ENCODE measurements around the gene AK3.
A peak's percentile ranks its signal among the peaks of the same experiment; 100 is the strongest.
"Not testable (repeated sequence)": the region's sequence is repeated elsewhere in the genome, so short reads cannot be mapped to it uniquely, and the experiment has no call there.

Gene AK3

DNA sequence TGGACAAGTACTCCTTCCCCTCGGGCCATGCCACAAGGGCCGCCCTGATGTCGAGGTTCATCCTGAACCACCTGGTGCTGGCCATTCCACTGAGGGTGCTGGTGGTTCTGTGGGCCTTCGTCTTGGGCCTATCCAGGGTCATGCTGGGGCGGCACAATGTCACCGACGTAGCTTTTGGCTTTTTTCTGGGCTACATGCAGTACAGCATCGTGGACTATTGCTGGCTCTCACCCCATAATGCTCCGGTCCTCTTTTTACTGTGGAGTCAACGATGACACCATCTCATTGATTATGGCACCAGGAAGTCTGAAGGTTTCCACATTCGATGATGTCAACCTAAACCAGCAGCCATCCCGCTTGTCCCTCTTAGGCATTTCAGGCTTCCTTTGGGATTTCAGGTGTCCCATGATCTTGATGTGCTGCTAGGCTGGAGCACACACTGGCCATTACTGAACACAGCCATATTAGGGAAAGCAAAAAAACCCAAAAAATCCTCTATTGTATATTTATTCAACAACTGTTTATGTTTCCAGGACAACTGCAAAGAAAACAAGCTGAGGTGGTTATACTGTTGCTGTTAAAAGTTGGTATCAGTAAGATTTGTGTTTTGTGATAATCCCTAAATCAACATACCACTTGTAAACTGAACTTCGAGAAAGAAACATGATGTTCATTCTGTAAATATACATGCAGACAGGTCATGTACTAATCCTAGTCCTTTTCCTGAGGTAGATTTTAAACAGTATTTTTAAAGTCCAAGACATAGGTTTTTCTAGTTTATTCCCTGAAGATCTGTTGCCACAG lies 77.8 kb downstream of the AK3 start:
- DNase-seq (ENCODE audit: low read depth) = peak; percentile 37
- H3K4me3 ChIP-seq (ENCODE audit: low read length) = peak overlapping the region; percentile 66
- TF ChIP-seq, protein P1, sequence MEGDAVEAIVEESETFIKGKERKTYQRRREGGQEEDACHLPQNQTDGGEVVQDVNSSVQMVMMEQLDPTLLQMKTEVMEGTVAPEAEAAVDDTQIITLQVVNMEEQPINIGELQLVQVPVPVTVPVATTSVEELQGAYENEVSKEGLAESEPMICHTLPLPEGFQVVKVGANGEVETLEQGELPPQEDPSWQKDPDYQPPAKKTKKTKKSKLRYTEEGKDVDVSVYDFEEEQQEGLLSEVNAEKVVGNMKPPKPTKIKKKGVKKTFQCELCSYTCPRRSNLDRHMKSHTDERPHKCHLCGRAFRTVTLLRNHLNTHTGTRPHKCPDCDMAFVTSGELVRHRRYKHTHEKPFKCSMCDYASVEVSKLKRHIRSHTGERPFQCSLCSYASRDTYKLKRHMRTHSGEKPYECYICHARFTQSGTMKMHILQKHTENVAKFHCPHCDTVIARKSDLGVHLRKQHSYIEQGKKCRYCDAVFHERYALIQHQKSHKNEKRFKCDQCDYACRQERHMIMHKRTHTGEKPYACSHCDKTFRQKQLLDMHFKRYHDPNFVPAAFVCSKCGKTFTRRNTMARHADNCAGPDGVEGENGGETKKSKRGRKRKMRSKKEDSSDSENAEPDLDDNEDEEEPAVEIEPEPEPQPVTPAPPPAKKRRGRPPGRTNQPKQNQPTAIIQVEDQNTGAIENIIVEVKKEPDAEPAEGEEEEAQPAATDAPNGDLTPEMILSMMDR (IDR thresholded peaks at IDR 0.05; ENCODE audit: insufficient read depth, low read depth, low read length, missing control alignments) = no peak

GRCh38 chr9:4662108-4662988 lies 78.7 kb downstream of the AK3 start, which contains the start of gene PLPP6:
Gene PLPP6 (plus strand): TSS chr9:4662294. CDS start chr9:4662376, 82 bp downstream.
- TF ChIP-seq, protein P1 (IDR thresholded peaks at IDR 0.05; ENCODE audit: insufficient read depth, low read depth, low read length, missing control alignments) = peak; percentile 61
- H3K4me3 ChIP-seq (ENCODE audit: low read length) = peak within 1 kb of the TSS; percentile 66
- DNase-seq (ENCODE audit: low read depth) = peak; percentile 95

GRCh38 chr9:4661611-4662010 lies 79.4 kb downstream of the AK3 start:
- TF ChIP-seq, protein P1 (IDR thresholded peaks at IDR 0.05; ENCODE audit: insufficient read depth, low read depth, low read length, missing control alignments) = no peak

DNA sequence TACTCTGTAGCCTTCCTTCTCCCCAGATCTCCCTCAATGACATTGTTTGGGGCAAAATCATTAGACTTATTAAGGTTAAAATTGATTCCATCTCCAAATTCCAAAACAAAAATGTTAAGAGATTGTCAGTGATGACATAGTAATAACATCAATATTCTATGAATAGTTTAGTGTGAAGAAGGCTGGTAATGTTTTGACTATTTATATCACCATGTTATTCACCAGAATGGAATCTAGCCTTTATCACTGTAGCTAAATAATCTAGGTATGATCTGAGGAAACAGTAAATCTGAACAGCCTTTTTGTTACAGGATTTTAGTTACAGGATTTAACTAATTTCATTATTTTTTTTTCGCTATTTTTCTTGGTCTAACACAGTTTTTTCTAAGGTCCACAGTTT lies 79.8 kb downstream of the AK3 start:
- TF ChIP-seq, protein P1 (IDR thresholded peaks at IDR 0.05; ENCODE audit: insufficient read depth, low read depth, low read length, missing control alignments) = no peak
- no peak overlapping the region for H3K4me3 ChIP-seq (ENCODE audit: low read length)
- peak; percentile 36 for DNase-seq (ENCODE audit: low read depth)

More at GRCh38 chr9:4661611-4662010, 79.4 kb downstream of the AK3 start:
- no peak for DNase-seq (ENCODE audit: low read depth)
- H3K4me3 ChIP-seq (ENCODE audit: low read length) = peak overlapping the region; percentile 66

GRCh38 chr9:4660665-4661064 lies 80.3 kb downstream of the AK3 start:
- H3K4me3 ChIP-seq (ENCODE audit: low read length); DNase-seq (ENCODE audit: low read depth): not testable (repeated sequence)
